ENCODE data around the gene RIPOR1. TPM values are rescaled to one million over a fixed set of nuclear protein-coding genes. Genes with fewer than 3 reads are reported as not detected.

RIPOR1 gene
- total RNA-seq, 1 donor: 25.5 TPM

- no peak for TF ChIP-seq CTCF (IDR thresholded peaks at IDR 0.05; ENCODE audit: insufficient read depth, low read depth, low read length)
- H3K4me3 ChIP-seq (ENCODE audit: low read depth, low read length): no peak overlapping the region
- no peak for DNase-seq (ENCODE audit: low read depth)
Measured at GRCh38 chr16:67544844-67545664, 16.4 kb downstream of the RIPOR1 start.

- no peak overlapping the region for H3K4me3 ChIP-seq (ENCODE audit: low read depth, low read length)
- no peak for TF ChIP-seq CTCF (IDR thresholded peaks at IDR 0.05; ENCODE audit: insufficient read depth, low read depth, low read length)
- no peak for DNase-seq (ENCODE audit: low read depth)
Measured at GRCh38 chr16:67545665-67546024, 17.0 kb downstream of the RIPOR1 start.

- H3K4me3 ChIP-seq (ENCODE audit: low read depth, low read length): no peak overlapping the region
- no peak for DNase-seq (ENCODE audit: low read depth)
- no peak for TF ChIP-seq CTCF (IDR thresholded peaks at IDR 0.05; ENCODE audit: insufficient read depth, low read depth, low read length)
Measured at GRCh38 chr16:67546091-67546501, 17.5 kb downstream of the RIPOR1 start.

- TF ChIP-seq CTCF (IDR thresholded peaks at IDR 0.05; ENCODE audit: insufficient read depth, low read depth, low read length): peak; percentile 82
- DNase-seq (ENCODE audit: low read depth): peak; percentile 68
Measured at GRCh38 chr16:67546761-67547422, 18.3 kb downstream of the RIPOR1 start.

GRCh38 chr16:67547423-67548264 lies 19.0 kb downstream of the RIPOR1 start:
- H3K4me3 ChIP-seq (ENCODE audit: low read depth, low read length): no peak overlapping the region
- TF ChIP-seq CTCF (IDR thresholded peaks at IDR 0.05; ENCODE audit: insufficient read depth, low read depth, low read length): no peak
- DNase-seq (ENCODE audit: low read depth): no peak

More at GRCh38 chr16:67546761-67547422, 18.3 kb downstream of the RIPOR1 start:
- H3K4me3 ChIP-seq (ENCODE audit: low read depth, low read length): no peak overlapping the region

- TF ChIP-seq CTCF (IDR thresholded peaks at IDR 0.05; ENCODE audit: insufficient read depth, low read depth, low read length): no peak
- DNase-seq (ENCODE audit: low read depth): no peak
- H3K4me3 ChIP-seq (ENCODE audit: low read depth, low read length): no peak overlapping the region
Measured at GRCh38 chr16:67548265-67549126, 19.9 kb downstream of the RIPOR1 start.
